Cortex of kidney (tissue), 1 donor: Measurements from ENCODE around the gene C6orf163.
"Not testable (repeated sequence)": the region's sequence is repeated elsewhere in the genome, so short reads cannot be mapped to it uniquely, and the experiment has no call there.

Experiments used
- DNase-seq: peaks from one replicate; lab custom pipeline; 2025; lab: John Stamatoyannopoulos, UW

Gene C6orf163

GRCh38 chr6:87344731-87345130, at the start of gene C6orf163:
Gene C6orf163, plus strand, starts transcription at chr6:87344813. Its CDS starts 287 bp downstream, at chr6:87345100.
- no peak for DNase-seq

GRCh38 chr6:87297119-87297518, 47.5 kb upstream of the C6orf163 start:
- DNase-seq, result no peak

GRCh38 chr6:87301277-87301676, 43.3 kb upstream of the C6orf163 start:
- DNase-seq, result not testable (repeated sequence)

- no peak for DNase-seq
Measured at GRCh38 chr6:87308970-87309369, 35.6 kb upstream of the C6orf163 start.

GRCh38 chr6:87312860-87313259, 31.8 kb upstream of the C6orf163 start:
- DNase-seq, result no peak

- DNase-seq, result no peak
Measured at GRCh38 chr6:87315071-87315470, 29.5 kb upstream of the C6orf163 start.

- DNase-seq, result no peak
Measured at GRCh38 chr6:87319271-87319987, 25.2 kb upstream of the C6orf163 start.

GRCh38 chr6:87322304-87323212, 22.1 kb upstream of the C6orf163 start, which contains the start of gene SMIM8:
Gene SMIM8, plus strand, starts transcription at chr6:87322588. Its CDS starts 14,444 bp downstream, at chr6:87337032.
- DNase-seq, result no peak

GRCh38 chr6:87323880-87324279, 20.7 kb upstream of the C6orf163 start:
- DNase-seq, result not testable (repeated sequence)

GRCh38 chr6:87330961-87331360, 13.7 kb upstream of the C6orf163 start:
- DNase-seq, result no peak

- DNase-seq, result no peak
Measured at GRCh38 chr6:87333033-87333432, 11.6 kb upstream of the C6orf163 start.

- no peak for DNase-seq
Measured at GRCh38 chr6:87333591-87334181, 10.9 kb upstream of the C6orf163 start.

- no peak for DNase-seq
Measured at GRCh38 chr6:87334683-87335082, 9.9 kb upstream of the C6orf163 start.

- no peak for DNase-seq
Measured at GRCh38 chr6:87336367-87336766, 8.2 kb upstream of the C6orf163 start.

- DNase-seq, result no peak
Measured at GRCh38 chr6:87340230-87340629, 4.4 kb upstream of the C6orf163 start.

- DNase-seq, result no peak
Measured at GRCh38 chr6:87341158-87341557, 3.5 kb upstream of the C6orf163 start.

GRCh38 chr6:87341899-87342298, 2.7 kb upstream of the C6orf163 start:
- no peak for DNase-seq

- no peak for DNase-seq
Measured at GRCh38 chr6:87342829-87343228, 1.8 kb upstream of the C6orf163 start.

- no peak for DNase-seq
Measured at GRCh38 chr6:87346700-87347099, 2.1 kb downstream of the C6orf163 start.

- DNase-seq, result no peak
Measured at GRCh38 chr6:87349896-87350295, 5.3 kb downstream of the C6orf163 start.

GRCh38 chr6:87350516-87350915, 5.9 kb downstream of the C6orf163 start:
- DNase-seq, result no peak

GRCh38 chr6:87351583-87351982, 7.0 kb downstream of the C6orf163 start:
- DNase-seq, result no peak

- DNase-seq, result no peak
Measured at GRCh38 chr6:87356181-87356580, 11.6 kb downstream of the C6orf163 start.
